IMR-90 (cell line): Measurements from ENCODE around the gene CTSH. TPM values are rescaled to one million over a fixed set of nuclear protein-coding genes. Genes with fewer than 3 reads are reported as not detected.

Experiments used
- ATAC-seq: fragments of 200-7000 bp; cut with Tn5 transposase; 2 replicates; pipeline ENCODE4 v1.9.1; 2020; ENCODE audit warnings: low read depth, mild to moderate bottlenecking, moderate library complexity
- BruUV-seq: library from RNA; stranded (reverse); fragments of 400-500 nt; replicated peaks from 2 replicates; lab custom pipeline; 2021; lab: Mats Ljungman, UMichigan
- CTCF ChIA-PET: fragments of 300-600 bp; formaldehyde crosslinking; extraction: SDS; loops from one replicate; lab custom pipeline; 2021; ENCODE audit warnings: antibody characterized with exemption; lab: Yijun Ruan, JAX
- POLR2A ChIA-PET: fragments of 300-600 bp; sonication (Branson Sonifier 250); formaldehyde crosslinking; loops from one replicate; lab custom pipeline; 2022; ENCODE audit warnings: antibody characterized with exemption; ENCODE audit not compliant: unreplicated experiment; lab: Charles Lee
- DNase-seq: peaks from one replicate; pipeline ENCODE4 v3.0.0; 2013
- H2AFZ ChIP-seq: replicated peaks from 2 replicates; pipeline ENCODE3; 2013; ENCODE audit warnings: low read length, mild to moderate bottlenecking; ENCODE audit not compliant: poor library complexity
- H2AK5ac ChIP-seq: 2 replicates; pipeline ENCODE4 v1.6.1; 2013; ENCODE audit warnings: low read depth, low read length, inconsistent platforms
- H2AK9ac ChIP-seq: replicated peaks from 2 replicates; pipeline ENCODE3; 2013; ENCODE audit warnings: mild to moderate bottlenecking, low read depth, low read length, moderate library complexity; ENCODE audit not compliant: poor library complexity
- H2BK120ac ChIP-seq: 2 replicates; pipeline ENCODE4 v1.6.1; 2013; ENCODE audit warnings: low read depth, low read length, inconsistent platforms
- H2BK15ac ChIP-seq: 3 replicates; pipeline ENCODE4 v1.6.1; 2013; ENCODE audit warnings: low read depth, low read length, inconsistent platforms
- H2BK20ac ChIP-seq: 2 replicates; pipeline ENCODE4 v1.6.1; 2013; ENCODE audit warnings: low read depth, mild to moderate bottlenecking, inconsistent platforms, low read length, moderate library complexity
- H2BK5ac ChIP-seq: 2 replicates; pipeline ENCODE4 v1.6.1; 2013; ENCODE audit warnings: mild to moderate bottlenecking, low read depth, low read length, inconsistent platforms; ENCODE audit not compliant: poor library complexity, severe bottlenecking
- H3K14ac ChIP-seq: replicated peaks from 2 replicates; pipeline ENCODE4 v1.6.1; 2013; ENCODE audit warnings: low read depth, low read length, inconsistent platforms
- H3K18ac ChIP-seq: 2 replicates; pipeline ENCODE4 v1.6.1; 2013; ENCODE audit warnings: low read depth, low read length, control low read depth
- H3K23ac ChIP-seq: 2 replicates; pipeline ENCODE4 v1.6.1; 2013; ENCODE audit warnings: low read depth, low read length, inconsistent platforms
- H3K27ac ChIP-seq: 2 replicates; pipeline ENCODE4 v1.5.1; 2013; ENCODE audit warnings: mild to moderate bottlenecking, control low read depth, low read length; ENCODE audit not compliant: insufficient read depth
- H3K27me3 ChIP-seq: 2 replicates; pipeline ENCODE4 v1.6.1; 2013; ENCODE audit warnings: low read length; ENCODE audit not compliant: control insufficient read depth, insufficient read depth
- H3K36me3 ChIP-seq: 2 replicates; pipeline ENCODE4 v1.6.1; 2013; ENCODE audit warnings: low read length, mixed read lengths; ENCODE audit not compliant: control insufficient read depth, insufficient read depth
- H3K4ac ChIP-seq: 2 replicates; pipeline ENCODE4 v1.6.1; 2013; ENCODE audit warnings: low read depth, low read length, inconsistent platforms
- H3K4me1 ChIP-seq: 2 replicates; pipeline ENCODE4 v1.6.1; 2013; ENCODE audit warnings: low read length, mixed read lengths; ENCODE audit not compliant: control insufficient read depth, insufficient read depth
- H3K4me2 ChIP-seq: 2 replicates; pipeline ENCODE4 v1.6.1; 2013; ENCODE audit warnings: low read depth, mild to moderate bottlenecking, control low read depth, low read length, moderate library complexity
- H3K4me3 ChIP-seq: 2 replicates; pipeline ENCODE4 v1.5.1; 2013; ENCODE audit warnings: low read depth, mild to moderate bottlenecking, control low read depth, low read length, moderate library complexity; ENCODE audit not compliant: insufficient read depth
- H3K56ac ChIP-seq: 2 replicates; pipeline ENCODE4 v1.6.1; 2013; ENCODE audit warnings: low read length, inconsistent platforms; ENCODE audit not compliant: insufficient read depth; ENCODE audit errors: extremely low read depth
- H3K79me1 ChIP-seq, 2 experiments: 2 replicates each; pipeline ENCODE4 v1.6.1; 2013; ENCODE audit warnings: low read length in 2 of 2, inconsistent platforms in 1 of 2, low read depth in 1 of 2
- H3K9ac ChIP-seq: 2 replicates; pipeline ENCODE4 v1.6.1; 2013; ENCODE audit warnings: low read depth, low read length, control low read depth
- H3K9me1 ChIP-seq: 2 replicates; pipeline ENCODE4 v1.6.1; 2013; ENCODE audit warnings: low read length, inconsistent platforms; ENCODE audit not compliant: insufficient read depth
- H3K9me3 ChIP-seq: 2 replicates; pipeline ENCODE4 v1.6.1; 2013; ENCODE audit warnings: low read length; ENCODE audit not compliant: control insufficient read depth, insufficient read depth
- H4K20me1 ChIP-seq: 2 replicates; pipeline ENCODE4 v1.6.1; 2013; ENCODE audit warnings: low read length, inconsistent platforms; ENCODE audit not compliant: insufficient read depth
- H4K5ac ChIP-seq: 2 replicates; pipeline ENCODE4 v1.6.1; 2013; ENCODE audit warnings: mild to moderate bottlenecking, low read depth, low read length, control low read depth
- H4K8ac ChIP-seq, 2 experiments: 2 replicates each; pipeline ENCODE4 v1.6.1; 2013; ENCODE audit warnings: low read depth in 2 of 2, low read length in 2 of 2, control low read depth in 1 of 2, inconsistent platforms in 1 of 2
- H4K91ac ChIP-seq: 2 replicates; pipeline ENCODE4 v1.6.1; 2013; ENCODE audit warnings: low read depth, low read length, inconsistent platforms; ENCODE audit not compliant: insufficient read depth
- CEBPB ChIP-seq: IDR thresholded peaks from 2 replicates; pipeline ENCODE4 v1.6.1; 2012; ENCODE audit warnings: low read depth, low read length, improper control_type of control experiment
- POLR2A ChIP-seq: IDR thresholded peaks from 2 replicates; pipeline ENCODE4 v1.6.1; 2012; ENCODE audit warnings: mild to moderate bottlenecking, low read depth, low read length
- WGBS, 2 experiments: methylation state at CpG; one replicate each; pipeline versions ENCODE4 v1.1.5 to v1.1.7; 2013; ENCODE audit warnings: missing lambda C conversion rate in 2 of 2; ENCODE audit not compliant: insufficient read length in 1 of 2; ENCODE audit errors: extremely low coverage in 2 of 2; 5-methylcytosine and 5-hydroxymethylcytosine counted together
- dilution Hi-C: fragments of 300-500 bp; cut with HindIII; formaldehyde crosslinking; loops from one replicate; pipeline ENCODE4 v1.14.3; 2018; ENCODE audit warnings: low sequenced_read_pairs; ENCODE audit not compliant: unreplicated experiment
- in situ Hi-C: fragments of 300-500 bp; cut with MboI; formaldehyde crosslinking; loops from 3 replicates; pipeline ENCODE4 v1.14.3; 2019; ENCODE audit warnings: low sequenced_read_pairs, inconsistent platforms, mixed read lengths
- intact Hi-C: fragments of 100-400 bp; cut with micrococcal nuclease; formaldehyde crosslinking; loops from 2 replicates; pipeline ENCODE4 v1.10.0; 2022
- polyA plus RNA-seq, 3 experiments: library from polyadenylated mRNA; depleted of rRNA; stranded (reverse); fragments of >200 nt; gene quantifications; 2 replicates each; pipeline ENCODE4 v1.2.3, GENCODE V29; 2012; ENCODE audit warnings: low replicate concordance in 1 of 3
- total RNA-seq: library from RNA; depleted of rRNA; stranded (reverse); fragments of >200 nt; gene quantifications from 2 replicates; pipeline ENCODE4 v1.2.3, GENCODE V29; 2012

Gene CTSH
- total and polyA plus RNA-seq, 2 of the 4 experiments (the other 2 are of a cell fraction) = 11.7 to 13.9 TPM

DNA sequence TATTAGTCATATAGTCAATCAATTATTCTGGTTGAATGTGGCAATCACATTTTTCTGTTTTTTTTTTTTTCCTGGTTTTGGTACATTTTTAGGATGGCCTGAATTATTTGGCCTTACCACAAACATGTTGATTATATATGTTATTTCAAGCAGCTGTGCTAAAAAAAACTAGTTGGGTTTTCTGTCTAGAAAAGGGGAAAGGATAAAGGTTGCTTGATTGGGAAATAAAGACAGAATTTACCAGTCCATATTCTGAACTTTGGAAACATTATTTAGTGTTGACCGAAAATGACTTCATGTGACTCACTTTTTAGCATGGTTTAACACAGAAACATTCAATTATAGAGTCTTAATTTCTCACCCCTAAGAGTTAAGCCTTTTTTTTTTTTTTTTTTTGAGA is 64.0 kb downstream of the CTSH start:
- H4K5ac ChIP-seq = no peak overlapping the region
- peak overlapping the region; percentile 63 for H2BK5ac ChIP-seq
- WGBS, 2 experiments = no CpG with 5 or more reads among the region's 1 CpG
- H3K9ac ChIP-seq = no peak overlapping the region
- no peak overlapping the region for H2AFZ ChIP-seq
- dilution Hi-C loops = no loop called here
- TF ChIP-seq POLR2A (no peak), CEBPB (0 out of 2 replicates have a peak, but pooled peaks have one; percentile 33)
- no peak overlapping the region for H2BK120ac ChIP-seq
- H2AK9ac ChIP-seq = no peak overlapping the region
- no peak overlapping the region for H3K4ac ChIP-seq
- H3K9me1 ChIP-seq = peaks cover 3% of the 10 kb centered on the region; the same call in 1 of the 2 replicates
- no TSS peak for BruUV-seq
- no peaks in the 10 kb centered on the region for H3K9me3 ChIP-seq
- no peak overlapping the region for H2BK20ac ChIP-seq
- peaks cover 26% of the 10 kb centered on the region for H3K36me3 ChIP-seq
- peaks cover 97% of the 10 kb centered on the region for H4K20me1 ChIP-seq
- H3K56ac ChIP-seq = no peak overlapping the region
- ATAC-seq (no peak), DNase-seq (peak; percentile 54)
- no peak overlapping the region for H3K4me2 ChIP-seq
- in situ Hi-C loops = no loop called here
- no peak overlapping the region for H4K91ac ChIP-seq
- no peak overlapping the region for H3K14ac ChIP-seq
- H3K79me1 ChIP-seq = peaks cover 0 to 13% of the 10 kb centered on the region in 2 experiments; a peak in 2 of 4 replicates
- intact Hi-C loops = loop anchor here (10.0 kb wide), 1 partner anchor 266 kb away; no protein-coding TSS in a partner anchor
- peaks cover 15% of the 10 kb centered on the region for H3K4me1 ChIP-seq
- POLR2A ChIA-PET = no interaction called here
- H3K27ac ChIP-seq = peak overlapping the region; percentile 73; the same call in 1 of the 2 replicates
- CTCF ChIA-PET = no interaction called here
- H4K8ac ChIP-seq = no peak overlapping the region
- no peak overlapping the region; the same call in 1 of the 2 replicates for H3K18ac ChIP-seq
- no peak overlapping the region for H2AK5ac ChIP-seq
- H3K23ac ChIP-seq = no peak overlapping the region
- no peaks in the 10 kb centered on the region for H3K27me3 ChIP-seq
- H3K4me3 ChIP-seq = no peak overlapping the region
- no peak overlapping the region for H2BK15ac ChIP-seq
